Activated CD4-positive, alpha-beta memory T cell treated with anti-CD3 and anti-CD28 coated beads for 36 hours (primary cell): ENCODE results near the gene ENDOD1. TPM values are rescaled to one million over a fixed set of nuclear protein-coding genes. Genes with fewer than 3 reads are reported as not detected.
"Not testable (repeated sequence)": the region's sequence is repeated elsewhere in the genome, so short reads cannot be mapped to it uniquely, and the experiment has no call there.

Experiments
- CTCF ChIA-PET: fragments of 350-600 bp; sonication (Branson Sonifier 250); formaldehyde crosslinking; loops from one replicate; lab custom pipeline; 2021; ENCODE audit warnings: antibody characterized with exemption, inconsistent platforms; lab: Charles Lee
- POLR2A ChIA-PET: fragments of 350-600 bp; sonication (Branson Sonifier 250); formaldehyde crosslinking; loops from one replicate; lab custom pipeline; 2021; ENCODE audit warnings: antibody characterized with exemption; lab: Charles Lee
- DNase-seq: peaks from one replicate; pipeline ENCODE4 v3.0.0-alpha.2; 2020
- H3K27ac Mint-ChIP-seq: one replicate; pipeline ENCODE4 v1.8.0; 2021; ENCODE audit warnings: mixed read lengths
- H3K27me3 Mint-ChIP-seq: one replicate; pipeline ENCODE4 v1.8.0; 2021; ENCODE audit warnings: mixed read lengths
- H3K36me3 Mint-ChIP-seq: one replicate; pipeline ENCODE4 v1.8.0; 2021; ENCODE audit warnings: mixed read lengths
- H3K4me1 Mint-ChIP-seq: one replicate; pipeline ENCODE4 v1.8.0; 2021; ENCODE audit warnings: low read depth, mixed read lengths
- H3K4me3 Mint-ChIP-seq: one replicate; pipeline ENCODE4 v1.8.0; 2021; ENCODE audit warnings: mild to moderate bottlenecking, mixed read lengths
- H3K9me3 Mint-ChIP-seq: one replicate; pipeline ENCODE4 v1.8.0; 2021; ENCODE audit warnings: mixed read lengths
- intact Hi-C: fragments of 100-400 bp; cut with micrococcal nuclease; formaldehyde crosslinking; loops from one replicate; pipeline ENCODE4 v1.15.1; 2023
- total RNA-seq, 2 experiments: library from RNA; stranded (reverse); gene quantifications; one replicate each; pipeline ENCODE4 v1.2.3, GENCODE V29; 2021

Gene ENDOD1
- total RNA-seq, 2 experiments from 2014 or later, result 25.9 TPM

DNA sequence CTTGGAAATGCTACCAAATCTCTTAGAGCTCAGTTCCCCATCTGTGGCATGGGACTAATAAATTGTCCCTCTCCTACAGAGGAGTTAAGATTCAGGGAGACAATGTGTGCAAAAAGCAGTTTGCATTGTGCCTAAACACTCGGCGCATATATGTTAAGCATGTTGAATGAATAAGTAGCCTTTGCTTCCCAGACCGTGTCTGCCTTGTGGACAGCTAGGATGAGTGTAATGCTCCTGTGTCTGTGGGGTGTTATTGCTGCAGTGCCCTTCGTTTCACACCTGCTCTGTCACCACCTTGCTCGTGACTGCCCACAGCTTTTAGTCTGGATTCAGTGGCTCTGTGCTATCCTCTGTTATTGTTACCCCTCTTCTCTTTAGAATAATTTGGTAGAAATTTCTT, 14.1 kb downstream of the ENDOD1 start:
- DNase-seq, result no peak
- CTCF ChIA-PET, result interaction anchor here (1.0 to 1.9 kb wide), 2 partner anchors 11 to 13 kb away, joined by 3 to 8 read pairs; no protein-coding TSS in a partner anchor
- intact Hi-C loops, result no loop called here
- peaks cover 5% of the 10 kb centered on the region for H3K4me1 Mint-ChIP-seq
- no peaks in the 10 kb centered on the region for H3K27me3 Mint-ChIP-seq
- H3K9me3 Mint-ChIP-seq, result no peaks in the 10 kb centered on the region
- H3K27ac Mint-ChIP-seq, result no peak overlapping the region
- POLR2A ChIA-PET, result interaction anchor here (1.4 kb wide), 1 partner anchor 13 kb away, joined by 4 read pairs; no protein-coding TSS in a partner anchor
- peaks cover 13% of the 10 kb centered on the region for H3K36me3 Mint-ChIP-seq
- no peak overlapping the region for H3K4me3 Mint-ChIP-seq

DNA sequence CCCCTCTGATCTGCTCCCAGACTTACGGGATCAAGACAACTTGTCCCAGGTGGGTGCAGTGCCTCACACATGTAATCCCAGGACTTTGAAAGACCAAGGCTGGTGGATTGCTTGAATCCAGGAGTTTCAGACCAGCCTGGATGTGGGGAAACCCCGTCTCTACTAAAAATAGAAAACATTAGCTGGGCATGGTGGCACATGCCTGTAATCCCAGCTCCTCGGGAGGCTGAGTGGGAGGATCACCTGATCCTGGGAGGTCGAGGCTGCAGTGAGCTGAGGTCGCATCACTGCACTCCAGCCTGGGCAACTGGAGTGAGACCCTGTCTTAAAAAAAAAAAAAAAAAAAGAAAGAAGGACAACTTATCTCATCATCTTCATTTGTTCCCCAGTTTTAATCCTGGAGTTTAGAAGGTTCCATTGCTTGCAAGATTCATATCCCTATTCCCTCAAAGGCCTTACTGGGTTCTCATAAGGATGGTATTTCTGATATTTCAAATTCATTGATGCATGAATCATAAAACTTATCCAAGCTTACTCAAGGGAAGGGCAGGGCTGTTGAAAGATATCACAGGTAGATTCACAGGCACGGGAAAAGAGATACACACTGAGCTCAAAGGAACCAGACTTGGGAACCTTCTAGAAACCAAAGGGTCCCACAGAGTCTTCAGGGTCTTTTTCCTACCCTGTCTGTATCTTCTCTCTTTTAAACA, 14.6 kb downstream of the ENDOD1 start:
- CTCF ChIA-PET, result interaction anchor here (0.6 to 1.0 kb wide), 2 partner anchors 13 to 34 kb away, joined by 3 read pairs; no protein-coding TSS in a partner anchor
- peaks cover 16% of the 10 kb centered on the region for H3K36me3 Mint-ChIP-seq
- H3K4me3 Mint-ChIP-seq, result no peak overlapping the region
- H3K27me3 Mint-ChIP-seq, result no peaks in the 10 kb centered on the region
- DNase-seq, result no peak
- H3K4me1 Mint-ChIP-seq, result peaks cover 5% of the 10 kb centered on the region
- POLR2A ChIA-PET, result interaction anchor here (1.4 kb wide), 1 partner anchor 14 kb away, joined by 4 read pairs; no protein-coding TSS in a partner anchor
- H3K27ac Mint-ChIP-seq, result no peak overlapping the region
- intact Hi-C loops, result no loop called here
- no peaks in the 10 kb centered on the region for H3K9me3 Mint-ChIP-seq

DNA sequence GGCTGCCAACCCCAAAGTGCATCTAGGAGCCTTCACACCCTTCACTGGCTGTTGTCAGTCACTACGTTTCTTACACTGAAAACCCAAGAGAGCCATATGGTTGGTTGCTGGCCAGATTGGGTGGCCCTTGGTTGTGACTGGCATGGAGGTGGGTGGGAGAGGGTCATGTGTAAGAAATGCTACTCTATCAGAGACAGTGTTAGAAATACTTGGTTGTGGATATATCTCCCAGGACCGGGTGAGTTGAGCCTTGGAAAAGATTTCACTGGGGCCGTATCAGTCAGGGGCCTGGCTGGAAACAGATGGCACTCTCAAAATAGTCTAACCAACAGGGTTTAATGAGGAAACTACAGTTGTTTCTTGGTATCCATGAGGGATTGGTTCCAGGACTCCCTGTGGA, 15.2 kb downstream of the ENDOD1 start:
- Mint-ChIP-seq H3K4me1 (peaks cover 5% of the 10 kb centered on the region), H3K4me3 (no peak overlapping the region), H3K27me3 (no peaks in the 10 kb centered on the region), H3K9me3 (no peaks in the 10 kb centered on the region), H3K27ac (no peak overlapping the region), H3K36me3 (peaks cover 20% of the 10 kb centered on the region)
- ChIA-PET POLR2A (no interaction called here), CTCF (no interaction called here)
- intact Hi-C loops, result no loop called here
- DNase-seq, result no peak

DNA sequence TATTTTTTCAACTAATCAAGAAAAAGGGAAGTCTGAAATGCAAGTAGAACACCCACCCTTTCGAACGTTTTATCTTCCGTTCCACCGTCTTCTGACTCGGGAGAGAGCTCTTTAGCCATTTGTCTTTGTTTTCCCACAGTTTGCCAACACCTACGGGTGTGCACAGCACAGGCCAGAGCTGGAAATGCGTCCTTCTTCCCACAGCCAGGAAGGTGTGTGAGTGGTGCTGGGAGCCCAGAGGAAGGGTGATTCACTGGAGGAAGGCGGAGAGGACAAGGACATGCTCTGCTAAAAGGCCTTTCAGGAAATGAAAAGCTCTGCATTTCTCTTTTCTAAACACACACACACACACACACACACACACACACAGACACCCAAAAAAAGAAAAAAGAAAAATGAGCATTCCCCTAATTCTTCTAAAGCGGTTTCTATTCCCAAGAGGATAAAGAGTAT, 18.5 kb downstream of the ENDOD1 start:
- intact Hi-C loops, result no loop called here
- peaks cover 18% of the 10 kb centered on the region for H3K36me3 Mint-ChIP-seq
- no peak overlapping the region for H3K4me3 Mint-ChIP-seq
- H3K27me3 Mint-ChIP-seq, result no peaks in the 10 kb centered on the region
- DNase-seq, result no peak
- ChIA-PET CTCF (no interaction called here), POLR2A (interaction anchor here (0.7 kb wide), 2 partner anchors 40 to 469 kb away, joined by 3 read pairs; no protein-coding TSS in a partner anchor)
- no peak overlapping the region for H3K27ac Mint-ChIP-seq
- no peaks in the 10 kb centered on the region for H3K4me1 Mint-ChIP-seq
- H3K9me3 Mint-ChIP-seq, result no peaks in the 10 kb centered on the region

DNA sequence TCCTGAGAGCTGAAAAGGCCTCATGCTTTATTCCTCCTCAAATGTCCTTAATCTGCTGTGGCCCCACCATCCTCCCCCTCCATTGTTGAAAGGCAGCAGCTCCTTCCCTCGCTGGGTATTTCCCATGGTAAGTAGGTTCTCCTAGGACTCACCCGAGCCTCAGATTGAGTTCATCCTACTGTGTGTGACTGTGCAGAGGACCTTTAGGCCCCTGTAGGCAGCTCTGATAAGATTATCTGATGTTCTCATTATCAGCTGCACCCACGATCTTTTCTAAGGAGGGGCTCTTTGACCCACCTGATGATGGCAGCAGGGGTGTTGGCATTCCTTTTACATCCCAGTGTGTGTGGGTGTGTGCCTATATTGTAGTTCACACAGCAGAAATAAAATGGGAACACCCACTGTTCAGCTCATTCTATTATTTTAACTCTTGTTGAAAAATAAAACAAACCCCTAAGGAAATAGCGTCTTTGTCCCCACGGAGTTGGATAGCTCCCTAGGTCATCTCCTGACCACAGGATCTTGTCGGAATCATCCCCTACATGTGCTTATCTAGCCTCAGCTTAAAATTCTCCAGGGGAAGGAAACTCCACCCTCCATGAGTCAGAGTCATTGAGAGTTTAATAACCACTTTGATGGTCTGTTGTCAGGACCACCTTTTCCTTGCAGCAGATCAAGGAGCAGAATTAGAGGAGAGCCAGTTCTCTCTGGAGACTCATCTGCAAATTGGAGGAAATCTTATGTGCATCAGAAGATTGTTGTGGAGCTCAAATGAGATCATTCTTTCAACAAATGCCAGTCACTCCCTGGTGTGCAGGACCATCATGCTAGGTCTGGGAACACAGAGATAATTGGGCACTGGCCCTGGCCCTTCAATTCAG, 19.3 kb downstream of the ENDOD1 start:
- Mint-ChIP-seq H3K27ac (no peak overlapping the region), H3K36me3 (peaks cover 24% of the 10 kb centered on the region), H3K4me1 (no peaks in the 10 kb centered on the region), H3K9me3 (no peaks in the 10 kb centered on the region), H3K27me3 (no peaks in the 10 kb centered on the region), H3K4me3 (no peak overlapping the region)
- CTCF ChIA-PET, result no interaction called here
- POLR2A ChIA-PET, result interaction anchor here (0.7 kb wide), 1 partner anchor 469 kb away, joined by 3 read pairs; no protein-coding TSS in a partner anchor
- intact Hi-C loops, result no loop called here
- no peak for DNase-seq

DNA sequence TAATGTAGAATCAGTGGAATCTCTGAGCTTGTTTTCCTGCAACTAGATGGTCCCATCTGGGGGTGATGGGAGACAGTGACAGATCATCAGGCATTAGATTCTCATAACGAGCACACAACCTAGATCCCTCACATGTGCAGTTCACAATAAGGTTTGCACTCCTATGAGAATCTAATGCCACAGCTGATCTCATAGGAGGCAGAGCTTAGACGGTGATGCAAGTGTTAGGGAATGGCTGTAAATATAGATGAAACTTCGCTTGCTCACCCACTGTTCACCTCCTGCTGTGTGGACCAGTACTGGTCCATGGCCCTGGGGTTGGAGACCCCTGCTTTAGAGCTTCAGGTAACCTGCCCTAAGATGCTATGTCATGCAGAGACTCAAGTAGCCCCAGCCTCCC, 21.8 kb downstream of the ENDOD1 start:
- H3K4me3 Mint-ChIP-seq, H3K27me3 Mint-ChIP-seq, POLR2A ChIA-PET, DNase-seq, intact Hi-C loops, H3K27ac Mint-ChIP-seq, H3K9me3 Mint-ChIP-seq, CTCF ChIA-PET, H3K4me1 Mint-ChIP-seq: not testable (repeated sequence)
- peaks cover 23% of the 10 kb centered on the region for H3K36me3 Mint-ChIP-seq

DNA sequence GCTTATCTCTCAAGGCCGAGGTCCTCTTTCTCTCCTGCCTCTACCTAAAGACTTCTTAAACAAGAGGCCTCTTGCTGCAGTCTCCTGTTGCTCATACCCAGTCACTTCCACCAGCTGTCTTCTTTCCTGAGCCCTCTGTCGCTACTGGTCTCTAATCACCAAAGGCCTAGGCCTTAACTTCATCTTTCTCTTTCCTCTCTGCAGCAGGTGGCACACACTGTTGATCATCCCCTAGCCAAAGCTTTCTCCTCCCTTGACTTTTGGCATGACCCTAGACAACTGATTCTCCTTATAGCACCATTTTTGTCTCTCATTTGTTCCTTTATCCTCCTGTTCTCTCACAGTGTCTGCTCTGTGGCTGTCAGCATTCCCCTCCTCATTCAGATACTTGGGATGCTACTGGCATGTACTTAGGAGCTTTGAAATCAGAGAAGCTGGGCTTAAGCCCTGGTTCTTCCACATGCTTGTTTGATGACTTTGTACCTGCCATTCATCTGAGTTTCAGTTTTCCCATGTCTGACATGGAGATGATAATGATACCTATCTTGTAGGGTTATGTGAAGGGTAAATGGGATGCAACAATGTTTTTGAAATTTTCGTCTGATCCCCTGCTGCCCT, 22.4 kb downstream of the ENDOD1 start:
- Mint-ChIP-seq H3K27ac (no peak overlapping the region), H3K4me3 (no peak overlapping the region), H3K27me3 (no peaks in the 10 kb centered on the region), H3K36me3 (peaks cover 23% of the 10 kb centered on the region), H3K9me3 (no peaks in the 10 kb centered on the region), H3K4me1 (no peaks in the 10 kb centered on the region)
- intact Hi-C loops, result no loop called here
- ChIA-PET POLR2A (no interaction called here), CTCF (no interaction called here)
- DNase-seq, result no peak

DNA sequence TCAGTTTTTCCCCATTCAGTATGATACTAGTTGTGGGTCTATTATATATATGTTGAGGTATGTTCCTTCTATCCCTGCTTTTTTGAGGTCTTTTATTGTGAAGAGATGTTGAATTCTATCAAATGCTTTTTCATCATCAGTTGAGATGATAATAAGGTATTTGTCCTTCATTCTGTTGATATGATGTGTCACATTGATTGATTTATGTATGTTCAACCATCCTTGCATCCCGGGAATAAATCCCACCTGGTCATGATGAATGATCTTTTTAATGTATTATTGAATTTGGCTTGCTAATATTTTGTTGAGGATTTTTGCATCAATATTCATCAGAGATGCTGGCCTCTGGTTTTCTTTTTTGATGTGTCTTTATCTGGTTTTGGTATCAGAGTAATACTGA, 26.0 kb downstream of the ENDOD1 start:
- Mint-ChIP-seq H3K27ac (no peak overlapping the region), H3K36me3 (peaks cover 10% of the 10 kb centered on the region), H3K27me3 (no peaks in the 10 kb centered on the region), H3K4me3 (no peak overlapping the region), H3K9me3 (no peaks in the 10 kb centered on the region), H3K4me1 (peaks cover 8% of the 10 kb centered on the region)
- CTCF ChIA-PET, result no interaction called here
- POLR2A ChIA-PET, result no interaction called here
- intact Hi-C loops, result no loop called here
- DNase-seq, result no peak

DNA sequence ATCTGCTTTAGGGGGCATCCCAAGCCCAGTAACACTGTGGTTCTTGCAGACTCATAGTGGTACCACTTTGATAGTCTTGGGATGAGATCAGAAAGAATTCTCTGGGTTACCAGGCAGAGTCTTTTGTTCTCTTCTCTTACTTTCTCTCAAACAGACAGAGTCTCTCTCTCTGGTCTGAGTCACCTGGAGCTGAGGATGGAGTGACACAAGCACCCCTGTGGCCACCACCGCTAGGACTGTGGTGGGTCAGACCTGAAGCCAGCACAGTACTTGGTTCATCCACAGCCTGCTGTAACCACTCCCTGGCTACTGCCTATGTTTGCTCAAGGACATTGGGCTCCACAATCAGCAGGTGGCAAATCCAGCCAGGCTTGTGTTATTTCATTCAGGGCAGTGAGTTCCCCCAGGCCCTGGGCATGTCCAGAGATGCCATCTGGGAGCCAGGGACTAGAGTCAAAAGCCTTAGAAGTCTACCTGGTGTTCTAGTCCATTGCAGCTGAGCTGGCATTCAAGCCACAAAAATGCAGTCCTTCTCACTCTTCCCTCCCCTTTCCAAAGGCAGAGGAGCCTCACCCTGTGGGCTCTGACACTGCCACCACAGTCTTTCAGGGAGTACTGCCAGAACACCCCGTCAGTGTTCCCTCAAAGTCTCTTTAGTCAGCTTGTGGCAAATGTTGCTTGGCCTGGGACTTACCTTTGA, 29.9 kb downstream of the ENDOD1 start:
- peaks cover 3% of the 10 kb centered on the region for H3K36me3 Mint-ChIP-seq
- intact Hi-C loops, result no loop called here
- ChIA-PET POLR2A (no interaction called here), CTCF (no interaction called here)
- no peak overlapping the region for H3K27ac Mint-ChIP-seq
- H3K4me1 Mint-ChIP-seq, result peaks cover 8% of the 10 kb centered on the region
- DNase-seq, result peak; percentile 24
- no peaks in the 10 kb centered on the region for H3K27me3 Mint-ChIP-seq
- H3K4me3 Mint-ChIP-seq, result no peak overlapping the region
- H3K9me3 Mint-ChIP-seq, result no peaks in the 10 kb centered on the region

DNA sequence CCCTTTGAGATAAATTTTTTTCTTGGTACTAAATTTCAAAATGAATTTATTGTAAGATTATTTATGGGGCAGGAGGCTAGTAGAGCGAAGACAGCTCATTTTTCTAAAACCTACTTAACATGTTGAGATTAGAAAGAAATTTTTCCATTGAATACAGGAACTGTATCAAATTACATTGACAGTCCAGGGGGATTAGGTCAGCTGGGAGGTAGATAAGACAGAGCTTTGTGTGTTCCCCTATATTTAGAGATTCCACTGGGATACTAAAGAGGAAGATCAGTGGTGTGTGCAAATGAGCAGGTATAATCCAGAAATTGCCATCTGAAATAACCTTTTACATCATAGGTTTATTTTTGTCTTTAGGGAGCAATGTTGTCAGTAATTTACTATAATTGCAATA, 32.1 kb downstream of the ENDOD1 start:
- no peak overlapping the region for H3K4me3 Mint-ChIP-seq
- no peak overlapping the region for H3K27ac Mint-ChIP-seq
- intact Hi-C loops, result no loop called here
- H3K4me1 Mint-ChIP-seq, result peaks cover 8% of the 10 kb centered on the region
- CTCF ChIA-PET, result no interaction called here
- POLR2A ChIA-PET, result no interaction called here
- H3K9me3 Mint-ChIP-seq, result no peaks in the 10 kb centered on the region
- no peak for DNase-seq
- no peaks in the 10 kb centered on the region for H3K27me3 Mint-ChIP-seq
- peaks cover 3% of the 10 kb centered on the region for H3K36me3 Mint-ChIP-seq

DNA sequence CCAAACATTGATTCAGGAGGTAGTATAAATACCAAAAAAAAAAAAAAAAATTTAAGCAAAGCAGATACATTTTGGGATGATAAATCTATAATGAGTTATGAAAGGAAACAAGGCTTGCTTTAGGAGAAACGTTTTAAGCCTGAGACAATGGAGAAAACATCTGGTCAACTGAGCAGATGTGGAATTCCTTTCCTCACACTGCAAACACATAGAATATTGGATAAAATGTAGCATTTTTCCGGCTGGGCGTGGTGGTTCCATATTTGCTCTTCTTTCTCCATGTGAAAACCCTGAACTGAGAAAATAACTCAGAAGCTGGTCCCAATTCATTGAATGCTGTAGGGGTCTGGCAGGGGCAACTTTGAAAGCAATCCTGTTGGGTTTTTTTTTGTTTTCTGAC, 33.9 kb downstream of the ENDOD1 start:
- Mint-ChIP-seq H3K27ac (no peak overlapping the region), H3K4me3 (no peak overlapping the region), H3K36me3 (peaks cover 5% of the 10 kb centered on the region), H3K27me3 (no peaks in the 10 kb centered on the region), H3K4me1 (peaks cover 8% of the 10 kb centered on the region), H3K9me3 (no peaks in the 10 kb centered on the region)
- DNase-seq, result no peak
- intact Hi-C loops, result no loop called here
- ChIA-PET POLR2A (interaction anchor here (0.5 kb wide), 1 partner anchor 574 kb away, joined by 3 read pairs; no protein-coding TSS in a partner anchor), CTCF (no interaction called here)
